Endothelial cell of umbilical vein (primary cell): ENCODE data around the gene PEX5.

Source experiments
- CTCF ChIP-seq, 2 donors: IDR thresholded peaks; 1 replicate in 1 of 2; 2 replicates in 1 of 2; pipeline ENCODE4 v1.5.1; 2011; ENCODE audit warnings: low read length in 2 of 2, mild to moderate bottlenecking in 2 of 2, moderate library complexity in 2 of 2, control low read depth in 1 of 2, inconsistent platforms in 1 of 2, low read depth in 1 of 2; ENCODE audit not compliant: insufficient read depth in 1 of 2; ENCODE audit errors: extremely low read depth in 1 of 2
- MAX ChIP-seq: IDR thresholded peaks from 2 replicates; pipeline ENCODE4 v1.6.1; 2011; ENCODE audit not compliant: insufficient read depth, insufficient read length
- POLR2AphosphoS5 ChIP-seq: IDR thresholded peaks from 2 replicates; pipeline ENCODE4 v1.6.1; 2012; ENCODE audit warnings: low read depth, mild to moderate bottlenecking, control low read depth, low read length, moderate library complexity; ENCODE audit not compliant: insufficient read depth

- TF ChIP-seq CTCF (IDR thresholded peaks at IDR 0.05; ENCODE audit: extremely low read depth in 1 of 2, insufficient read depth in 1 of 2, low read depth in 1 of 2, low read length in 2 of 2) = no peak
- no peak for TF ChIP-seq MAX
- no peak for TF ChIP-seq POLR2AphosphoS5
Observed at GRCh38 chr12:7229741-7230140, 40.3 kb downstream of the PEX5 start.
